Smooth muscle cell (in vitro differentiated cells): ENCODE measurements around the gene PTK7. TPM values are rescaled to one million over a fixed set of nuclear protein-coding genes. Genes with fewer than 3 reads are reported as not detected.

Source experiments
- DNase-seq: peaks from one replicate; lab custom pipeline; 2025; ENCODE audit not compliant: unreplicated experiment; lab: John Stamatoyannopoulos, UW
- H2AFZ ChIP-seq: fragments of 200-600 bp; sonication (generic); 2 replicates; pipeline ENCODE4 v1.6.0; 2016; ENCODE audit warnings: antibody characterized with exemption, low read depth, mild to moderate bottlenecking
- H3F3A ChIP-seq: fragments of 200-600 bp; sonication (generic); 2 replicates; pipeline ENCODE4 v1.6.0; 2017; ENCODE audit warnings: antibody characterized with exemption, low read depth
- H3K27ac ChIP-seq: fragments of 200-600 bp; sonication (generic); 2 replicates; pipeline ENCODE4 v1.5.1; 2016; ENCODE audit warnings: low read depth, mild to moderate bottlenecking
- H3K27me3 ChIP-seq: fragments of 200-600 bp; sonication (generic); 2 replicates; pipeline ENCODE4 v1.6.1; 2016; ENCODE audit warnings: low read depth, mild to moderate bottlenecking
- H3K36me3 ChIP-seq: fragments of 200-600 bp; sonication (generic); 2 replicates; pipeline ENCODE4 v1.5.1; 2016; ENCODE audit warnings: low read depth
- H3K4me1 ChIP-seq: fragments of 200-600 bp; sonication (generic); 2 replicates; pipeline ENCODE4 v1.5.1; 2016; ENCODE audit warnings: low read depth
- H3K4me2 ChIP-seq: fragments of 200-600 bp; sonication (generic); 2 replicates; pipeline ENCODE4 v1.6.0; 2016; ENCODE audit warnings: mild to moderate bottlenecking
- H3K4me3 ChIP-seq: fragments of 200-600 bp; sonication (generic); 2 replicates; pipeline ENCODE4 v1.5.1; 2016; ENCODE audit warnings: mild to moderate bottlenecking
- H3K79me2 ChIP-seq: fragments of 200-600 bp; sonication (generic); 2 replicates; pipeline ENCODE4 v1.6.0; 2016; ENCODE audit warnings: low read depth, mild to moderate bottlenecking
- H3K9ac ChIP-seq: fragments of 200-600 bp; sonication (generic); 2 replicates; pipeline ENCODE4 v1.6.0; 2016; ENCODE audit warnings: low read depth
- H3K9me3 ChIP-seq: fragments of 200-600 bp; sonication (generic); replicated peaks from 2 replicates; pipeline ENCODE4 v1.5.1; 2016; ENCODE audit warnings: low read depth
- H4K20me1 ChIP-seq: fragments of 200-600 bp; sonication (generic); 2 replicates; pipeline ENCODE4 v1.6.0; 2016; ENCODE audit warnings: low read depth
- WGBS: methylation state at CpG from one replicate; pipeline ENCODE4 v1.1.7; 2016; ENCODE audit warnings: low lambda C conversion rate; 5-methylcytosine and 5-hydroxymethylcytosine counted together
- polyA plus RNA-seq: library from polyadenylated mRNA; unstranded; fragments of >200 nt; fragmentation: Nextera tagmentation; extraction: Ambion mirVana; gene quantifications from 2 replicates; pipeline ENCODE4 v1.2.1, GENCODE V29; 2016
- total RNA-seq: library from RNA; depleted of rRNA; stranded (reverse); fragments of >200 nt; gene quantifications from 2 replicates; pipeline ENCODE4 v1.2.3, GENCODE V29; 2014
- TF ChIP-seq, protein P1 (sequence below): fragments of 200-600 bp; sonication (generic); IDR thresholded peaks from 2 replicates; pipeline ENCODE4 v1.5.1; 2017; ENCODE audit warnings: borderline replicate concordance, mild to moderate bottlenecking, antibody characterized with exemption; ENCODE audit not compliant: insufficient read depth, poor library complexity, severe bottlenecking

PTK7 gene
- total and polyA plus RNA-seq, 2 experiments from 2014 or later = 376 to 598 TPM

DNA sequence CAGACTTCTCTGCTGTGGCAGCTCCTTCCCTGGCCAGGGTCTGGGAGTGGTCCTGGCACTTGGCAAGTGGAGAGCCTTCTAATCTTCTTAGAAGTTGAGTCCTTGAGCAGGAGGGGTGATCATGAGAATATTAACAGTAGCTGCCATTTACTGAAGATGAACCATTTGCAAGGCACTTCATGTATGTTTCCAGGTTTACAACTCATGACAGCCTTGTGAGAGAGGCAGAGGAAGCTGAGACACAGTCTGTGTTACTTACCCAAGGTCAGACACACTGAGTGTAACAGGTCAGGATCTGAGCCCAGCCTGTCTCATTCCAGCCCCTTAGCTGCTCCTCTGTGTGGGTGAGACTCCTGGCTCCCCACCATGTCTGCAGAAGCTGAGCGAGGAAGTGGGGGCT, 49.4 kb downstream of the PTK7 start:
- Histone ChIP-seq H4K20me1 (peaks cover 20% of the 10 kb centered on the region), H3K4me2 (peak overlapping the region; percentile 77), H3K79me2 (peaks cover 67% of the 10 kb centered on the region), H3F3A (peaks cover 64% of the 10 kb centered on the region), H3K27me3 (no peaks in the 10 kb centered on the region), H3K9ac (peak overlapping the region; percentile 96), H3K27ac (peak overlapping the region; percentile 100), H3K4me3 (peak overlapping the region; percentile 2), H3K4me1 (peaks cover 51% of the 10 kb centered on the region), H3K9me3 (no peaks in the 10 kb centered on the region), H3K36me3 (no peaks in the 10 kb centered on the region), H2AFZ (no peak overlapping the region)
- WGBS = 26% methylated on average over 1 of the region's 1 CpG
- no peak for DNase-seq
- TF ChIP-seq, protein P1, sequence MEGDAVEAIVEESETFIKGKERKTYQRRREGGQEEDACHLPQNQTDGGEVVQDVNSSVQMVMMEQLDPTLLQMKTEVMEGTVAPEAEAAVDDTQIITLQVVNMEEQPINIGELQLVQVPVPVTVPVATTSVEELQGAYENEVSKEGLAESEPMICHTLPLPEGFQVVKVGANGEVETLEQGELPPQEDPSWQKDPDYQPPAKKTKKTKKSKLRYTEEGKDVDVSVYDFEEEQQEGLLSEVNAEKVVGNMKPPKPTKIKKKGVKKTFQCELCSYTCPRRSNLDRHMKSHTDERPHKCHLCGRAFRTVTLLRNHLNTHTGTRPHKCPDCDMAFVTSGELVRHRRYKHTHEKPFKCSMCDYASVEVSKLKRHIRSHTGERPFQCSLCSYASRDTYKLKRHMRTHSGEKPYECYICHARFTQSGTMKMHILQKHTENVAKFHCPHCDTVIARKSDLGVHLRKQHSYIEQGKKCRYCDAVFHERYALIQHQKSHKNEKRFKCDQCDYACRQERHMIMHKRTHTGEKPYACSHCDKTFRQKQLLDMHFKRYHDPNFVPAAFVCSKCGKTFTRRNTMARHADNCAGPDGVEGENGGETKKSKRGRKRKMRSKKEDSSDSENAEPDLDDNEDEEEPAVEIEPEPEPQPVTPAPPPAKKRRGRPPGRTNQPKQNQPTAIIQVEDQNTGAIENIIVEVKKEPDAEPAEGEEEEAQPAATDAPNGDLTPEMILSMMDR = no peak

DNA sequence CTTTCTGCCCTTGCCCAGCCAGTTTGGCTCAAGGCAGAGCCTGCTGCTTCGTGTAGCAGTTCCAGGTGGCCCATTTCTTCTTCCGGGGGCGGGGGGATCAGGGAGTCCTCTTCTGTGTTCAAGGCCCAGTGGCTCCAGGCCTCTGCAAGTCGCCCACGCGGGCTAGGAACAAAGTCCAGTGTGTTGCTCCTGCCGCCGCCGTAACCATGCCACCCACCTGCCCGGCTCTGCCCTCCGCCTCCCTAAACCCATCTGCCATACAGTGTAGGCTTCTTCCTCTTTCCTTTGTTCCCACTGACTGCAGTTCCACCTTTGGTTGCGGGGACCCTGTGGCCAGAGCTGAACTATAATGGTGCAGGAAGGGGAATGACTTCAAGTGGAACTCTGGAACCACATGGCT, 51.1 kb downstream of the PTK7 start:
- Histone ChIP-seq H3K4me1 (peaks cover 36% of the 10 kb centered on the region), H3K4me3 (no peak overlapping the region), H3K4me2 (peak overlapping the region; percentile 77), H3F3A (peaks cover 56% of the 10 kb centered on the region), H2AFZ (no peak overlapping the region), H3K36me3 (peaks cover 6% of the 10 kb centered on the region), H3K79me2 (peaks cover 79% of the 10 kb centered on the region), H3K27ac (peak overlapping the region; percentile 100), H3K9me3 (no peaks in the 10 kb centered on the region), H3K27me3 (no peaks in the 10 kb centered on the region), H4K20me1 (peaks cover 35% of the 10 kb centered on the region), H3K9ac (peak overlapping the region; percentile 96)
- WGBS = 76% methylated on average over 12 of the region's 12 CpGs
- DNase-seq = no peak
- TF ChIP-seq, protein P1 = no peak

DNA sequence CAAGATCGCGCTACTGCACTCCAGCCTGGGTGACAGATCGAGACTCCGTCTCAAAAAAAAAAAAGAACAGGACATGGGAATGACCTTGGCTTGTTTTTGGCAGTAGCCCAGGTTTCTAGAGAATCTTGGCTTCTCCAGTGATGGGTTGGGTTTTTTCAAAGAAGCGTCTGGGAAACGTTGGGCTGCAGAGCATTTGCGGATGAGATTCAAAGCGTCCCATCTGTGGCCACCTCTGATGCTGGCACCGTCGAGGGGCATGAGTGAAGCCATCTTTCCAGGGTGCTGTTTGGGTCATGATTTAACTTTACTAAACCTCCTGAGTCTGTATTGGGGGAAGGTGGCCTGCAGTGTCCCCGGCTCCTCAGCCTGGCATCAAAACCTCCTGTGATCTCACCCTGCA, 51.8 kb downstream of the PTK7 start:
- Histone ChIP-seq H3K79me2 (peaks cover 79% of the 10 kb centered on the region), H3K4me3 (no peak overlapping the region), H3K4me1 (peaks cover 32% of the 10 kb centered on the region), H3K36me3 (peaks cover 10% of the 10 kb centered on the region), H3K27ac (peak overlapping the region; percentile 100), H4K20me1 (peaks cover 40% of the 10 kb centered on the region), H3K4me2 (peak overlapping the region; percentile 33), H3K9ac (no peak overlapping the region), H3K9me3 (no peaks in the 10 kb centered on the region), H3F3A (peaks cover 49% of the 10 kb centered on the region), H2AFZ (no peak overlapping the region), H3K27me3 (no peaks in the 10 kb centered on the region)
- 70% methylated on average over 11 of the region's 11 CpGs for WGBS
- TF ChIP-seq, protein P1 = no peak
- DNase-seq = no peak

- Histone ChIP-seq H2AFZ (no peak overlapping the region), H3F3A (peaks cover 45% of the 10 kb centered on the region), H3K27ac (peak overlapping the region; percentile 100), H3K79me2 (peaks cover 80% of the 10 kb centered on the region), H3K4me1 (peaks cover 23% of the 10 kb centered on the region), H3K9me3 (no peaks in the 10 kb centered on the region), H3K9ac (peak overlapping the region; percentile 35), H3K4me2 (peak overlapping the region; percentile 55), H3K4me3 (no peak overlapping the region), H3K36me3 (peaks cover 18% of the 10 kb centered on the region), H4K20me1 (peaks cover 50% of the 10 kb centered on the region), H3K27me3 (no peaks in the 10 kb centered on the region)
- no peak for DNase-seq
- TF ChIP-seq, protein P1 = no peak
- 84% methylated on average over 16 of the region's 16 CpGs for WGBS
These were observed 52.8 kb downstream of the PTK7 start for GRCh38 chr6:43128926-43129325.
